Measurements from ENCODE around the gene BMP8B. TPM values are rescaled to one million over a fixed set of nuclear protein-coding genes. Genes with fewer than 3 reads are reported as not detected.
A peak's percentile ranks its signal among the peaks of the same experiment; 100 is the strongest.

Gene BMP8B
- total RNA-seq, 2 experiments from 2014 or later: 0.67 to 0.68 TPM

DNA sequence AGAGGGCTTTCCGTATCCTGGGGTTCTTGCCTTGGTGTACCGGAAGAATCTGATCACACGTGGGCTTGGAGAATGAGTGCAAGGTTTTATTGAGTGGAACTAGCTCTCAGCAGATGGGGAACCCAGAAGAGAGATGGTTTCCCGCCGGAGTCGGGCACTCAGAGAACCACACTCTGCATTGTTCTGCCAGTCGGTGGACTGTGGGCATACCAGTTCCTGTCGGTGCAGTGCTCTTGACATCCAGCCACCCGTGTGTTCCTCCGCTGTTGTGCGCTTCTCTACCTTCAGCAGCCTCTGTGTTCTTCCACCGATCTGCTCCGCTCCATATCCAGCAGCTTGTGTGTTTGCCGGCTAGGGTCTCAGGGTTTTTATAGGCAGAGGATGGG is 60.7 kb downstream of the BMP8B start:
- POLR2A ChIA-PET: interaction anchor here (1.9 kb wide), 1 partner anchor 11 kb away, joined by 9 read pairs; the partner anchor contains the start of gene PPIE
- H3K4me3 Mint-ChIP-seq: no peak overlapping the region
- peaks cover 76% of the 10 kb centered on the region for H3K27me3 Mint-ChIP-seq
- no peak for DNase-seq
- no peak for ATAC-seq (ENCODE audit: low read depth)
- H3K27ac Mint-ChIP-seq: no peak overlapping the region
- H3K36me3 Mint-ChIP-seq: no peaks in the 10 kb centered on the region
- H3K9me3 Mint-ChIP-seq: no peaks in the 10 kb centered on the region
- no peaks in the 10 kb centered on the region for H3K4me1 Mint-ChIP-seq

- H3K27ac Mint-ChIP-seq: no peak overlapping the region
These were observed 61.3 kb downstream of the BMP8B start for GRCh38 chr1:39727221-39727931.

GRCh38 chr1:39726600-39726999 is 62.1 kb downstream of the BMP8B start:
- DNase-seq: no peak
- no peak overlapping the region for H3K4me3 Mint-ChIP-seq
- H3K4me1 Mint-ChIP-seq: no peaks in the 10 kb centered on the region
- no peaks in the 10 kb centered on the region for H3K36me3 Mint-ChIP-seq
- peaks cover 78% of the 10 kb centered on the region for H3K27me3 Mint-ChIP-seq
- no peaks in the 10 kb centered on the region for H3K9me3 Mint-ChIP-seq
- POLR2A ChIA-PET: no interaction called here
- ATAC-seq (ENCODE audit: low read depth): no peak
- no peak overlapping the region for H3K27ac Mint-ChIP-seq

More at GRCh38 chr1:39727221-39727931, 61.3 kb downstream of the BMP8B start:
- no peaks in the 10 kb centered on the region for H3K4me1 Mint-ChIP-seq
- H3K36me3 Mint-ChIP-seq: no peaks in the 10 kb centered on the region
- no peak overlapping the region for H3K4me3 Mint-ChIP-seq
- DNase-seq (no peak), ATAC-seq (ENCODE audit: low read depth) (no peak)
- H3K27me3 Mint-ChIP-seq: peaks cover 75% of the 10 kb centered on the region
- no peaks in the 10 kb centered on the region for H3K9me3 Mint-ChIP-seq
- POLR2A ChIA-PET: interaction anchor here (1.9 kb wide), 1 partner anchor 11 kb away, joined by 9 read pairs; the partner anchor contains the start of gene PPIE

DNA sequence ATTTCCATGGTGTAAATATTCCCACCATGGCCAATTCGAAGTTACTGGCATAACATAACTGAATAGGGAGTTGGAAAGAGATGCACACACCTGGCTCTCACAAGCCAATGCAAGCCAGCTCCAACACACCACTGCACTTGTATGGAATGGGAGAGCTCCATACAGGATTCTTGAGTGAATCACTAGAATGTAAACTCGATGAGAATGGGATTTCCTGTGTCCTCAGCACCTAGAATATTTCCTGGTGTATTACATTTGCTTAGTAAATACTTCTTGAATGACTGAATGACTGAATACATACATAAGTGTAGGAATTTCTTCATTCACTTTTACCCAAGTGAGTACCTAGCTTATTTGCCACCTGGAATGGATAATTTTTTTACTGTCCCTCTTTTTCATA is 66.2 kb downstream of the BMP8B start:
- POLR2A ChIA-PET: no interaction called here
- no peak overlapping the region for H3K4me3 Mint-ChIP-seq
- peaks cover 59% of the 10 kb centered on the region for H3K27me3 Mint-ChIP-seq
- H3K36me3 Mint-ChIP-seq: no peaks in the 10 kb centered on the region
- H3K27ac Mint-ChIP-seq: no peak overlapping the region
- H3K4me1 Mint-ChIP-seq: no peaks in the 10 kb centered on the region
- no peak for DNase-seq
- no peak for ATAC-seq (ENCODE audit: low read depth)
- H3K9me3 Mint-ChIP-seq: no peaks in the 10 kb centered on the region

DNA sequence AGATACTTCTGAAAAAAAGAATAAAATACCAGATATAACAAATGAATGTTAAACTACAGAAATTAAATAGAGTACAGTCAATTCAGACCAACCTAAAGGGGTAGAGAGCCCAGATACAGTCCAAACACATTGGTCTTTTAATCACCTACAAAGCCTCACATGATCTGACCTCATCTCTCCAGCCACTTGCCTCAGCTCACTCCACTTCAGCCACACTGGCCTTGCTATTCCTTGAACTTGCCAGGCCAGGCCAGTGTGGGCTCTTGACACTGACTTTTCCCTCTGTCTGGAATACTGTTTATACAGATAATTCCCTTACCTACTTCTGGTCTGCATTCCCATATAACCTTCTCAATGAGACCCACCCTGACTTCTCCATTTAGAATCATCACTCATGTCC is 67.0 kb downstream of the BMP8B start:
- POLR2A ChIA-PET: no interaction called here
- no peaks in the 10 kb centered on the region for H3K4me1 Mint-ChIP-seq
- no peaks in the 10 kb centered on the region for H3K9me3 Mint-ChIP-seq
- peaks cover 60% of the 10 kb centered on the region for H3K27me3 Mint-ChIP-seq
- ATAC-seq (ENCODE audit: low read depth): no peak
- no peak overlapping the region for H3K27ac Mint-ChIP-seq
- H3K36me3 Mint-ChIP-seq: no peaks in the 10 kb centered on the region
- H3K4me3 Mint-ChIP-seq: no peak overlapping the region
- DNase-seq: no peak

DNA sequence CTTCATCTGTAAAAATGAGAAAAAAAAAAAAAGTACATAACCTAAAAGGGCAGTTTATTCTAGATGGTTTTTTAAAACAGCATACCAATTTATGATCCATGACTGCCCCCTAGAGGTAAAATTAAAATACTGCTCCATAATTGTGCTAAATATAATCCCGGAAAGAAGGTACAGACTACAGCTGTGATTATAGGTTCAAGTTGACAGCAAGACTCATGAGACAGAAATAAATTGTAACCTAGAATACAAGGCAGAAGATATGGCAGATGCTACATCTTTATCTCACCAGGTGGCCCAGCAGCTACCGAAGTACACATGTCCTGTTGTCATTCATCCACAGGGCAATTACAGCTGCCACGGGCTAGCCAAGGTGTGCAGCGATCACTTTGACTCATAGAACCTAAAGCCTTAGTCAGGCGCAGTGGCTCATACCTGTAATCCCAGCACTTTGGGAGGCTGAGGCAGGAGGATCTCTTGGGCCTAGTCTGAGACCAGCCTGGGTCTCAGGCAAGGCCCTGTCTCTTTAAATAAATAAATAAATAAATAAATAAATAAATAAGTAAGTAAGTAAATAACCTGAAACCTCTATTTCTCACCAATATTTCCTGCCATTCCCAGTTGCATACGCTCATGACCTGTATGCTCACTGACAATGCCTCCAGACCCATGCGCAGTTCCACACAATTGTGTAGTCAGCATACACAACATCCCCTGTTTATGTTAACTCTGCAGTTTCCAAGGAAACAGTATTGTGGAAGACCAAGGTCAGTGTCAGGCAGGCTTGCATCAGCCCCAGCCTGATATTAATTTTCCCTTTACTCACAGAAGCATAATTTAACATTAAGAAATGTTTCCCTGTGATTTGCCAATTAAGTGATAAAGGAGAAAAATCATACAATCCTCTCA is 68.3 kb downstream of the BMP8B start:
- Mint-ChIP-seq H3K27ac (no peak overlapping the region), H3K4me1 (no peaks in the 10 kb centered on the region), H3K4me3 (no peak overlapping the region), H3K36me3 (no peaks in the 10 kb centered on the region), H3K27me3 (peaks cover 55% of the 10 kb centered on the region), H3K9me3 (no peaks in the 10 kb centered on the region)
- DNase-seq (no peak), ATAC-seq (ENCODE audit: low read depth) (peak; percentile 61)
- POLR2A ChIA-PET: interaction anchor here (0.7 to 1.0 kb wide), 2 partner anchors 18 to 1240 kb away, joined by 3 read pairs; partner anchors contain the start of gene PPIE

DNA sequence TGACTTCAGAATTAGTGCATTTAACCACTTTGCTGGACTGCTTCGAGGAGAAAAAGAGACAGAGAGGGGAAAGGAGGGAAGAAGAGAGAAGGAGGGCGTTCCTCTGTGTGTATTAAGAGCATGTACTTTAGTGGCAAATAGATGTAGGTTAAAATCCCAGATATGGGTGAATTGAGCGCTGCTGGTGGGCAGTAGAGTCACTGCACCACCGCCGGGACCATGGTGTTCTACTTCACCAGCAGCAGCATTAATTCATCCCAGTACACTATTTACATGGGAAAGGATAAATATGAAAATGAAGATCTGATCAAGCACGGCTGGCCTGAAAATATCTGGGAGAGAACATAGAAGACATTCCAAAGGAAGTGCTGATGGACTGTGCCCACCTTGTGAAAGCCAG is 70.9 kb downstream of the BMP8B start:
- peaks cover 49% of the 10 kb centered on the region for H3K27me3 Mint-ChIP-seq

DNA sequence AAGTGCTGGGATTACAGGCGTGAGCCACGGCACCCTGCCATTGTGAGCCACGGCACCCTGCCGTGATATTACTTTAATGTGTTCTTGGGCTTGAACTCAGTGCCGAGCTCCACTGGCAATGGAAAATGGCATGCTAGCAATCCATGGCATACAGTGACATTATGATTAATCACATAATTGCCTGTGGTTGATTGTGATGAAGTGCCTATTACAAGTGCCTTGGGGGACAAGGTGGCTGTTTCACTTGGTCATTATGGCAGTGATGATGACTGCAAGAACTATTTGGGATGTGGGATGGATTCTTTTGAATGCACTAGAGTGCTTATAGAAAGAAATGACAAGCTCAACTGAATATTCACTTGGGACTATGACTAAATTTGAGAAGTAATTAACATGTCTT is 75.1 kb downstream of the BMP8B start:
- Mint-ChIP-seq H3K36me3 (no peaks in the 10 kb centered on the region), H3K9me3 (no peaks in the 10 kb centered on the region), H3K4me1 (no peaks in the 10 kb centered on the region), H3K4me3 (no peak overlapping the region), H3K27ac (no peak overlapping the region), H3K27me3 (peaks cover 35% of the 10 kb centered on the region)
- POLR2A ChIA-PET: no interaction called here
- DNase-seq (no peak), ATAC-seq (ENCODE audit: low read depth) (no peak)

More for the DNA sequence above, 70.9 kb downstream of the BMP8B start:
- ATAC-seq (ENCODE audit: low read depth) (no peak), DNase-seq (no peak)
- POLR2A ChIA-PET: no interaction called here
- H3K4me1 Mint-ChIP-seq: no peaks in the 10 kb centered on the region
- H3K9me3 Mint-ChIP-seq: no peaks in the 10 kb centered on the region
- H3K27ac Mint-ChIP-seq: no peak overlapping the region
- no peaks in the 10 kb centered on the region for H3K36me3 Mint-ChIP-seq
- no peak overlapping the region for H3K4me3 Mint-ChIP-seq

GRCh38 chr1:39711966-39712340 is 76.7 kb downstream of the BMP8B start:
- Mint-ChIP-seq H3K36me3 (no peaks in the 10 kb centered on the region), H3K27me3 (peaks cover 23% of the 10 kb centered on the region), H3K27ac (no peak overlapping the region), H3K9me3 (no peaks in the 10 kb centered on the region), H3K4me3 (no peak overlapping the region), H3K4me1 (no peaks in the 10 kb centered on the region)
- ATAC-seq (ENCODE audit: low read depth) (no peak), DNase-seq (no peak)
- POLR2A ChIA-PET: no interaction called here

DNA sequence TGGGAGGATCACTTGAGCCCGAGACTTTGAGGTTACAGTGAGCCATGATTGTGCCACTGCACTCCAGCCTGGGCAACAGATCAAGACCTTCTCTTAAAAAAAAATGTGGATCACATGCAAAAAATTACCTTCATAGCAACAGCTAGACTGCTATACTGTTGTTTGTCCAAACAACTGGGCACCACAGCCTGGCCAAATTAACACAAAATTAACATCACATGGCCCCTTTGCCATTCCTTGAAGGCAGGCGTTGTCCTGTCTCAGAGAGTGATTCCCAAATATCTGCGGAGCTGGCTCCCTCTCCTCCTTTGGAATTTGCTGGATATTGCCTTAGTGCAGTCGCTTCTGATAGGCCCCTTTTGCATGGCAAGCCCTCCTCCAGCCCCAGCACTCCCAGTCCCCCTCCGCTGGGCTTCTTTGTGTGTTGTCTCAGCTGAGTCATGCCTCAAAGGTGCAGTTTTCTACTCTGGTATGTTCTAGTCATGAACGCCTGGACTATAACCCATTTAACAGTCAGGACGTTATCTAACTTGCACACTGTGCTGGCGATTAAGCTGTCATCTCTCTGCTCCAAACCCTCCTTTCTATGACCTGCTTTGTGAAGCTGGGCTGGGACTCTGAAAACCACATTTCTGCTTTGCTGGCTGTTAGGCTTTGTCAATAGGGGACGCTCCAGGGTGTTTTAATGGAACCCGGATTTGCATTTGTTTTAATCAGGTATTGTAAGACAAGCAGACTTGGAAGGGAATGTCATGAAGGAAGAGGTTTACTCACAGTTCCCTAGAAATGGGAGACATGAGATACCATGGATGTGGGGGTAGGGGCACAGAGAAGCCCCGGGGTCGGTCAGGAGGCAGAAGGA is 77.3 kb downstream of the BMP8B start:
- H3K9me3 Mint-ChIP-seq: no peaks in the 10 kb centered on the region
- H3K27me3 Mint-ChIP-seq: peaks cover 18% of the 10 kb centered on the region
- ATAC-seq (ENCODE audit: low read depth) (no peak), DNase-seq (no peak)
- no peaks in the 10 kb centered on the region for H3K4me1 Mint-ChIP-seq
- no peak overlapping the region for H3K27ac Mint-ChIP-seq
- POLR2A ChIA-PET: no interaction called here
- no peak overlapping the region for H3K4me3 Mint-ChIP-seq
- H3K36me3 Mint-ChIP-seq: no peaks in the 10 kb centered on the region

- no peak overlapping the region for H3K27ac Mint-ChIP-seq
- POLR2A ChIA-PET: no interaction called here
- H3K4me3 Mint-ChIP-seq: no peak overlapping the region
- H3K9me3 Mint-ChIP-seq: no peaks in the 10 kb centered on the region
- DNase-seq (no peak), ATAC-seq (ENCODE audit: low read depth) (no peak)
- no peaks in the 10 kb centered on the region for H3K4me1 Mint-ChIP-seq
- no peaks in the 10 kb centered on the region for H3K36me3 Mint-ChIP-seq
- peaks cover 14% of the 10 kb centered on the region for H3K27me3 Mint-ChIP-seq
These were observed 81.2 kb downstream of the BMP8B start for GRCh38 chr1:39707506-39707905.
